Neural progenitor cell (in vitro differentiated cells): ENCODE measurements around the gene TSHZ3. TPM values are rescaled to one million over a fixed set of nuclear protein-coding genes. Genes with fewer than 3 reads are reported as not detected.

Experiments used
- DNase-seq: peaks from one replicate; pipeline ENCODE4 v3.0.0-alpha.2; 2016; ENCODE audit warnings: low spot score
- H2AFZ ChIP-seq: fragments of 200-600 bp; sonication (generic); replicated peaks from 2 replicates; pipeline ENCODE4 v1.6.1; 2016; ENCODE audit warnings: antibody characterized with exemption
- H3F3A ChIP-seq: fragments of 200-600 bp; sonication (generic); 2 replicates; pipeline ENCODE4 v1.6.1; 2016; ENCODE audit warnings: antibody characterized with exemption, low read depth
- H3K27ac ChIP-seq: fragments of 200-600 bp; sonication (generic); 2 replicates; pipeline ENCODE4 v1.5.1; 2016; ENCODE audit warnings: mild to moderate bottlenecking
- H3K27me3 ChIP-seq: fragments of 200-600 bp; sonication (generic); 2 replicates; pipeline ENCODE4 v1.6.1; 2016; ENCODE audit warnings: mild to moderate bottlenecking, moderate library complexity
- H3K36me3 ChIP-seq: fragments of 200-600 bp; sonication (generic); 2 replicates; pipeline ENCODE4 v1.5.1; 2016
- H3K4me1 ChIP-seq: fragments of 200-600 bp; sonication (generic); 2 replicates; pipeline ENCODE4 v1.6.1; 2016; ENCODE audit warnings: mixed run types
- H3K4me2 ChIP-seq: fragments of 200-600 bp; sonication (generic); 2 replicates; pipeline ENCODE4 v1.6.1; 2016
- H3K4me3 ChIP-seq: fragments of 200-600 bp; sonication (generic); 2 replicates; pipeline ENCODE4 v1.5.1; 2016
- H3K79me2 ChIP-seq: fragments of 200-600 bp; sonication (generic); 2 replicates; pipeline ENCODE4 v1.6.1; 2016; ENCODE audit warnings: low read depth
- H3K9ac ChIP-seq: fragments of 200-600 bp; sonication (generic); 2 replicates; pipeline ENCODE4 v1.6.1; 2016
- H3K9me3 ChIP-seq: fragments of 200-600 bp; sonication (generic); 2 replicates; pipeline ENCODE4 v1.5.1; 2016; ENCODE audit warnings: low read depth
- H4K20me1 ChIP-seq: fragments of 200-600 bp; sonication (generic); 2 replicates; pipeline ENCODE4 v1.6.1; 2016; ENCODE audit warnings: low read depth
- H3K27ac Mint-ChIP-seq: 3 replicates; pipeline ENCODE4 v1.8.0; 2021; ENCODE audit warnings: mixed read lengths
- H3K27me3 Mint-ChIP-seq: 2 replicates; pipeline ENCODE4 v1.8.0; 2022; ENCODE audit warnings: low read depth, mild to moderate bottlenecking, inconsistent platforms, moderate library complexity, mixed read lengths; ENCODE audit not compliant: insufficient read depth
- H3K36me3 Mint-ChIP-seq: 3 replicates; pipeline ENCODE4 v1.8.0; 2021; ENCODE audit warnings: mixed read lengths
- H3K4me1 Mint-ChIP-seq: 3 replicates; pipeline ENCODE4 v1.8.0; 2021; ENCODE audit warnings: mixed read lengths
- H3K4me3 Mint-ChIP-seq: 3 replicates; pipeline ENCODE4 v1.8.0; 2021; ENCODE audit warnings: mild to moderate bottlenecking, moderate library complexity, mixed read lengths
- H3K9me3 Mint-ChIP-seq: 3 replicates; pipeline ENCODE4 v1.8.0; 2020; ENCODE audit warnings: mixed read lengths
- CTCF ChIP-seq: fragments of 200-600 bp; sonication (generic); IDR thresholded peaks from 2 replicates; pipeline ENCODE4 v1.5.1; 2017; ENCODE audit warnings: antibody characterized with exemption, mild to moderate bottlenecking
- EZH2 ChIP-seq: fragments of 200-600 bp; sonication (generic); IDR thresholded peaks from 2 replicates; pipeline ENCODE4 v1.6.1; 2017; ENCODE audit warnings: antibody characterized with exemption, mild to moderate bottlenecking, moderate library complexity
- EZH2phosphoT487 ChIP-seq: fragments of 200-600 bp; sonication (generic); IDR thresholded peaks from 2 replicates; pipeline ENCODE4 v1.6.1; 2017; ENCODE audit warnings: antibody characterized with exemption
- total RNA-seq: library from RNA; depleted of rRNA; stranded (reverse); fragments of >200 nt; gene quantifications from 2 replicates; pipeline ENCODE4 v1.2.3, GENCODE V29; 2015; ENCODE audit warnings: low replicate concordance

The TSHZ3 gene
- total RNA-seq, 1 donor from 2014 or later, result 0.60 TPM

DNA sequence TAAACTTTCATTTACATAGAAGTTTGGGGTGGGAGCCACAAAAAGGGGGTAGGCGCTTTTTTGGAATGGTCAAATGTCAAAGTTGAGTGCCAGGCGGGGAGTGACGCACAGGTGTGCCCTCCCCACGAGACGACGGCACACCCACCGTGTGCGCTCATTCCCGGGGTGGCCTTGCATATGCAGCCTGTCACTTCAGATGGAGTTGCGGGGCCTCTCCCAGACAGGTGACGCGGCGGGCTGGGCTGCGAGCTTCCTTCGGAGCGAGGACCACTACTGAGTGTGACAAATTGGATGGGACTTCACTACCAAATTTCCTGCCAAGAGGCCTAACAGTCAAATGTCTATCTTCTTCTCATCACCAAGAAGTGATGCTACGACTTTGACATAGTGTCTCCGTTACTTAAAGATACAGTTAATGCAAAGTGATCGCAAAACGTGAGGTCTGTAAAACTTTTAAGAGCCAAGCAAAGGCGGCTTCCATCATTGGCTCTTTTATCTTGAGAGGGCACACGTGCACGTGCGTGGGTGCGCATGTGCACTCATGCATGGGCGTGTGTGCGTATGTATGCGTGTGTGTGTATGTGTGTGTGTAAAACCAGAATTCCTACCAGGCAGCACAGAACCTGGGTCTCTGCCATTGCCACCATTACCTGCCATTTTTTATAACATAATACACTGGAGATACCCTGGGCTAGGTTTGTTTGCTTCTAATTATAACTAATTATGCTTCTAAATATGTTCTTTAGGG, 43.1 kb downstream of the TSHZ3 start:
- no peaks in the 10 kb centered on the region for H3K9me3 ChIP-seq
- H3K36me3 ChIP-seq, result no peaks in the 10 kb centered on the region
- no peak overlapping the region for H3K27ac ChIP-seq
- H3K4me3 ChIP-seq, result no peak overlapping the region
- TF ChIP-seq EZH2 (no peak), EZH2phosphoT487 (no peak)
- no peaks in the 10 kb centered on the region for H3K79me2 ChIP-seq
- no peak overlapping the region for H3K4me2 ChIP-seq
- H3K27me3 Mint-ChIP-seq, result no peaks in the 10 kb centered on the region
- H3K4me1 Mint-ChIP-seq, result no peaks in the 10 kb centered on the region
- H2AFZ ChIP-seq, result no peak overlapping the region
- no peak overlapping the region for H3K27ac Mint-ChIP-seq
- H3K4me1 ChIP-seq, result no peaks in the 10 kb centered on the region
- H3K4me3 Mint-ChIP-seq, result no peak overlapping the region
- H3K27me3 ChIP-seq, result no peaks in the 10 kb centered on the region
- no peak for DNase-seq
- H3K9me3 Mint-ChIP-seq, result no peaks in the 10 kb centered on the region
- H3F3A ChIP-seq, result no peaks in the 10 kb centered on the region
- H4K20me1 ChIP-seq, result no peaks in the 10 kb centered on the region
- H3K36me3 Mint-ChIP-seq, result no peaks in the 10 kb centered on the region
- no peak overlapping the region for H3K9ac ChIP-seq

- no peak overlapping the region for H3K4me3 ChIP-seq
- H4K20me1 ChIP-seq, result no peaks in the 10 kb centered on the region
- Mint-ChIP-seq H3K27ac (no peak overlapping the region), H3K36me3 (no peaks in the 10 kb centered on the region), H3K9me3 (no peaks in the 10 kb centered on the region), H3K4me1 (no peaks in the 10 kb centered on the region), H3K4me3 (no peak overlapping the region), H3K27me3 (no peaks in the 10 kb centered on the region)
- no peak overlapping the region for H3K27ac ChIP-seq
- no peak overlapping the region for H3K9ac ChIP-seq
- H3F3A ChIP-seq, result no peaks in the 10 kb centered on the region
- DNase-seq, result no peak
- H3K4me2 ChIP-seq, result no peak overlapping the region
- no peaks in the 10 kb centered on the region for H3K4me1 ChIP-seq
- no peaks in the 10 kb centered on the region for H3K27me3 ChIP-seq
- TF ChIP-seq CTCF, result no peak
- no peak for TF ChIP-seq EZH2
- TF ChIP-seq EZH2phosphoT487, result no peak
- no peaks in the 10 kb centered on the region for H3K36me3 ChIP-seq
- no peaks in the 10 kb centered on the region for H3K9me3 ChIP-seq
- no peaks in the 10 kb centered on the region for H3K79me2 ChIP-seq
- no peak overlapping the region for H2AFZ ChIP-seq
Observed at GRCh38 chr19:31304831-31305312, 44.4 kb downstream of the TSHZ3 start.

- Histone ChIP-seq H3K9me3 (no peaks in the 10 kb centered on the region), H3K27me3 (no peaks in the 10 kb centered on the region), H3K4me2 (no peak overlapping the region), H3K27ac (no peak overlapping the region), H3F3A (no peaks in the 10 kb centered on the region), H3K4me1 (no peaks in the 10 kb centered on the region), H3K79me2 (no peaks in the 10 kb centered on the region), H3K36me3 (no peaks in the 10 kb centered on the region), H4K20me1 (no peaks in the 10 kb centered on the region), H3K9ac (no peak overlapping the region), H3K4me3 (no peak overlapping the region), H2AFZ (no peak overlapping the region)
- Mint-ChIP-seq H3K36me3 (no peaks in the 10 kb centered on the region), H3K4me1 (no peaks in the 10 kb centered on the region), H3K4me3 (no peak overlapping the region), H3K9me3 (no peaks in the 10 kb centered on the region), H3K27ac (no peak overlapping the region), H3K27me3 (peaks cover 1% of the 10 kb centered on the region)
- DNase-seq, result no peak
- no peak for TF ChIP-seq CTCF
- TF ChIP-seq EZH2, result no peak
- TF ChIP-seq EZH2phosphoT487, result no peak
Observed at GRCh38 chr19:31303262-31303815, 45.9 kb downstream of the TSHZ3 start.
